ENCODE measurements around the gene MCRIP2. TPM values are rescaled to one million over a fixed set of nuclear protein-coding genes. Genes with fewer than 3 reads are reported as not detected.

MCRIP2 gene
- total RNA-seq, 1 experiment from 2014 or later, result 56.3 TPM

DNA sequence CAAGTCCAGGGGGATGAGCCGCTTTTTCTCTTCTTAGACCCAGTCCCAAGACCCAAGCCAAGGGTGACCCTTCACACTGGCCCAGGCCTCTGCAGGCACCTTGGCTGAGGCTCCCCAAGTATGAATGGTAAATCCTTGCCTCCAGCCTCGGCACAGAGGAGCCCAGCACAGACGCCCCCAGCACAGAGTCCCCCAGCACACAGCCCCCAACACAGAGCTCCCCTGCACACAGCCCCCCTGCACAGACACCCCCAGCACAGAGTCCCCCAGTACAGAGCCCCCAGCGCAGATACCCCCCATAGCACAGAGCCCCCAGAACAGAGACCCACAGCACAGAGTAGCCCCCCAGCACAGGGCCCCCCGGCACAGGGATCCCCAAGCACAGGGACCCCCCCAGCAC is 1.0 kb upstream of the MCRIP2 start:
- peaks cover 31% of the 10 kb centered on the region for H3K4me1 Mint-ChIP-seq (ENCODE audit: low read depth, unreplicated experiment)
- BruUV-seq (replicated peaks), result no TSS peak
- no peaks in the 10 kb centered on the region for H3K9me3 Mint-ChIP-seq (ENCODE audit: low read depth, unreplicated experiment)
- intact Hi-C loops (cut with micrococcal nuclease; ENCODE audit: unreplicated experiment), result no loop called here
- no peak overlapping the region for H3K27ac Mint-ChIP-seq (ENCODE audit: unreplicated experiment)
- H3K27me3 Mint-ChIP-seq (ENCODE audit: unreplicated experiment), result no peaks in the 10 kb centered on the region
- peak overlapping the region; percentile 55 for H3K4me3 Mint-ChIP-seq (ENCODE audit: low read depth, unreplicated experiment)
- CTCF ChIA-PET, result no interaction called here
- H3K36me3 Mint-ChIP-seq (ENCODE audit: insufficient read depth, unreplicated experiment), result peaks cover 71% of the 10 kb centered on the region
- TF ChIP-seq, protein P1, sequence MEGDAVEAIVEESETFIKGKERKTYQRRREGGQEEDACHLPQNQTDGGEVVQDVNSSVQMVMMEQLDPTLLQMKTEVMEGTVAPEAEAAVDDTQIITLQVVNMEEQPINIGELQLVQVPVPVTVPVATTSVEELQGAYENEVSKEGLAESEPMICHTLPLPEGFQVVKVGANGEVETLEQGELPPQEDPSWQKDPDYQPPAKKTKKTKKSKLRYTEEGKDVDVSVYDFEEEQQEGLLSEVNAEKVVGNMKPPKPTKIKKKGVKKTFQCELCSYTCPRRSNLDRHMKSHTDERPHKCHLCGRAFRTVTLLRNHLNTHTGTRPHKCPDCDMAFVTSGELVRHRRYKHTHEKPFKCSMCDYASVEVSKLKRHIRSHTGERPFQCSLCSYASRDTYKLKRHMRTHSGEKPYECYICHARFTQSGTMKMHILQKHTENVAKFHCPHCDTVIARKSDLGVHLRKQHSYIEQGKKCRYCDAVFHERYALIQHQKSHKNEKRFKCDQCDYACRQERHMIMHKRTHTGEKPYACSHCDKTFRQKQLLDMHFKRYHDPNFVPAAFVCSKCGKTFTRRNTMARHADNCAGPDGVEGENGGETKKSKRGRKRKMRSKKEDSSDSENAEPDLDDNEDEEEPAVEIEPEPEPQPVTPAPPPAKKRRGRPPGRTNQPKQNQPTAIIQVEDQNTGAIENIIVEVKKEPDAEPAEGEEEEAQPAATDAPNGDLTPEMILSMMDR (IDR thresholded peaks at IDR 0.05; ENCODE audit: unreplicated experiment), result no peak
- no peak for DNase-seq

DNA sequence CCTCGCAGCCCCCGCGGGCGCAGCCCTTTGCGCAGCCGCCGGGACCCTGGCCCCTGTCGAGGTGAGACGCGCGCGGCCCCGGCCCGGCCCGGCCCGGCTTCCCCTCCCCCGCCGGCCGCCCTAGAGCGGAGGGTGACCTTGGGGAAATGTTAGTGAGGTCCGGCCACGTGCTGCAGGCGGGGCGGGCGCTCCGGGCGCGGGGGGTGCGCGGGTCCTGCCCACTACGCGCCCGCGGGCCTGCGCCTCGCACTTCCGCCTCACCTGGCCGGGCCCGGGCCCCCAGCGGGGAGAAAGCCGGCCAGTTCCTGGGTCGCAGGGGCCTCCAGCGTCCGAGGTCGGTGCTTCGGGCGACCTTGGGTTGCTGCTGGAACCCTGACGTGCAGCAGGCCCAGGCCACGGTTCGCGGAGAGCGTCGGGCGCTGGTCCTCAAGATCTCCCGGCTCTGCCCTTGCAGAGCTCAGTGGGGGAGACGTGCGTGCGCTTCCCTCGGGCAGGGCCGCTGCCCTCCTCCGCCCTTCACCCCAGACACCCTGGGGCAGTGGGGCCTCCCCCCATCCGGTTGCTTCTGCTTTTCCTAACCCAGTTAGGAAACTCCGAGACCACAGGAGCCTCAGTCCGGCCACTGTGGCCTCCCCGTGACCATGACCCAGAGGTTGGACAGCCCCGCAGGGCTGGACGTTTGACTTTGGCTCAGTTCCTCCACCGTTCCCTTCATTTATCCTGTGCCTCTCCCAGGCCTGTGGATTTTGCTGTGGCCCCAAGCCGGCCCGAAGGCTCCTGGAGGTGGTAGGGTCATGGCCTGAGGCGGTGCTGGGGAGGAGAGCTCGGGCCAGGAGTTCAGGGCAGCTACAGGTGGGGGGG is 791 bp downstream of the MCRIP2 start:
- BruUV-seq (replicated peaks), result TSS peak; percentile 31
- Mint-ChIP-seq H3K4me3 (ENCODE audit: low read depth, unreplicated experiment) (peak overlapping the region; percentile 76), H3K9me3 (ENCODE audit: low read depth, unreplicated experiment) (no peaks in the 10 kb centered on the region), H3K27ac (ENCODE audit: unreplicated experiment) (no peak overlapping the region), H3K36me3 (ENCODE audit: insufficient read depth, unreplicated experiment) (peaks cover 71% of the 10 kb centered on the region), H3K4me1 (ENCODE audit: low read depth, unreplicated experiment) (peaks cover 30% of the 10 kb centered on the region), H3K27me3 (ENCODE audit: unreplicated experiment) (no peaks in the 10 kb centered on the region)
- TF ChIP-seq, protein P1 (IDR thresholded peaks at IDR 0.05; ENCODE audit: unreplicated experiment), result no peak
- CTCF ChIA-PET, result no interaction called here
- intact Hi-C loops (cut with micrococcal nuclease; ENCODE audit: unreplicated experiment), result no loop called here
- DNase-seq, result peak; percentile 69

DNA sequence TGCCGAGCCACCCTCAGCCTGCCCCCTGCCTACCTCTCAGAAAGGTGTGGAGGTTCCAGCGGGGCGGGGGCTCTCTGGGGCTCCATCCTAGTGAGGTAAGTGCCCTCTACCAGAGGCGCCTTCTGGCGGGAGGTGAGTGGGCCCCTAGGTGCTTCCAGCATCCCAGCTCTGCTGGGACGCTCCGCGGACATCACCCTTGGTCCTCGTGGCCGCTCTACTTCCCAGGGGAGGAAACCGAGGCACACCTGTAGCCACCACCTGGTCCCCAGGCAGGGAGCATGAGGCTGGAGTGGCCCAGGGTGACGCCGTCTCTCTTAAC is 1.4 kb downstream of the MCRIP2 start:
- CTCF ChIA-PET, result no interaction called here
- Mint-ChIP-seq H3K9me3 (ENCODE audit: low read depth, unreplicated experiment) (no peaks in the 10 kb centered on the region), H3K27ac (ENCODE audit: unreplicated experiment) (no peak overlapping the region), H3K4me3 (ENCODE audit: low read depth, unreplicated experiment) (peak overlapping the region; percentile 76), H3K4me1 (ENCODE audit: low read depth, unreplicated experiment) (peaks cover 30% of the 10 kb centered on the region), H3K36me3 (ENCODE audit: insufficient read depth, unreplicated experiment) (peaks cover 69% of the 10 kb centered on the region), H3K27me3 (ENCODE audit: unreplicated experiment) (no peaks in the 10 kb centered on the region)
- BruUV-seq (replicated peaks), result no TSS peak
- DNase-seq, result no peak
- intact Hi-C loops (cut with micrococcal nuclease; ENCODE audit: unreplicated experiment), result no loop called here
- TF ChIP-seq, protein P1 (IDR thresholded peaks at IDR 0.05; ENCODE audit: unreplicated experiment), result no peak

DNA sequence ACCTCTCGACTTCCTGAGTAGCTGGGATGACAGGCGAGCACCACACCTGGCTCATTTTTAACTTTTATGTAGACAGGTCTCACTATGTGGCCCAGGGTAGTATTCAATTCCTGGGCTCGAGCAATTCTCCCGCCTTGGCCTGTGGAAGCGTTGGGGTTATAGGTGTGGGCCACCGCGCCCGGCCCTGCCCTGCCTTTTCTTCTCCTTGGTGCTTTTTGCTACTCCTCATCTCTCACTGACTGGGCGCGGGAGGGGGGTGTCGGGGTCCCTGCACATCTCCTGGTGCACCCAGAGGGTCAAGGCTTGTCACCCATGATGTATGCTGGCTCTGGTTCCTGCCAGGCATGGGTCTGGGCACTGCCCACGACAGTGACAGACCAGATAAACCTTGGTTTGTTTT is 2.9 kb downstream of the MCRIP2 start:
- no TSS peak for BruUV-seq (replicated peaks)
- Mint-ChIP-seq H3K36me3 (ENCODE audit: insufficient read depth, unreplicated experiment) (peaks cover 83% of the 10 kb centered on the region), H3K27me3 (ENCODE audit: unreplicated experiment) (no peaks in the 10 kb centered on the region), H3K4me3 (ENCODE audit: low read depth, unreplicated experiment) (peak overlapping the region; percentile 76), H3K9me3 (ENCODE audit: low read depth, unreplicated experiment) (no peaks in the 10 kb centered on the region), H3K27ac (ENCODE audit: unreplicated experiment) (peak overlapping the region; percentile 62), H3K4me1 (ENCODE audit: low read depth, unreplicated experiment) (peaks cover 30% of the 10 kb centered on the region)
- DNase-seq, result no peak
- CTCF ChIA-PET, result no interaction called here
- intact Hi-C loops (cut with micrococcal nuclease; ENCODE audit: unreplicated experiment), result no loop called here
- TF ChIP-seq, protein P1 (IDR thresholded peaks at IDR 0.05; ENCODE audit: unreplicated experiment), result no peak
